22Rv1 (cell line): ENCODE measurements around the gene PHACTR1.

Experiments
- H3K27ac ChIP-seq: fragments of 450-650 bp; 2 replicates; pipeline ENCODE4 v1.5.1; 2017
- ZFX ChIP-seq: fragments of 450-650 bp; IDR thresholded peaks from 2 replicates; pipeline ENCODE4 v1.6.1; 2017; ENCODE audit warnings: antibody characterized with exemption, borderline replicate concordance
- TF ChIP-seq, protein P1 (sequence below): fragments of 450-650 bp; IDR thresholded peaks from 2 replicates; pipeline ENCODE4 v1.5.1; 2017; ENCODE audit warnings: mild to moderate bottlenecking

PHACTR1 gene

DNA sequence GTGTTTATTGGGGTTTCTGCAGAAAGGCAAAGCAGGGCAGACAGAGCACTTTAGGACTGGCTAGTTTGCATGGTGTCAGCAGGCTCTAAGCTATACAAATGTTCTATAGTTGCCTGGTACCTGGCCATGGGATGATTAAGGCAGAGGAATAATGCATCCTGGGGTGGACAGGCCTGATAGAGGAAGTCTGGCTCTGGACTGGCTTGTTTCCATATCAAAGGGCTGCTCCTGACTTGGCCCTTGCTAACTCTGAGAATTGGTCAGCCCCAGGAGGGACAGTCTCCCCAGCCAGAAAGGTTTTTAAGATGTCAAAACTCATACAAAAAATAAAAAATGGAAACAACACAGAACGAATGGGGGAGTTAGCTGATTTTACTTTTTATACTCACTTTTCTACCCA, 474.9 kb downstream of the PHACTR1 start:
- TF ChIP-seq ZFX, result no peak
- TF ChIP-seq, protein P1, sequence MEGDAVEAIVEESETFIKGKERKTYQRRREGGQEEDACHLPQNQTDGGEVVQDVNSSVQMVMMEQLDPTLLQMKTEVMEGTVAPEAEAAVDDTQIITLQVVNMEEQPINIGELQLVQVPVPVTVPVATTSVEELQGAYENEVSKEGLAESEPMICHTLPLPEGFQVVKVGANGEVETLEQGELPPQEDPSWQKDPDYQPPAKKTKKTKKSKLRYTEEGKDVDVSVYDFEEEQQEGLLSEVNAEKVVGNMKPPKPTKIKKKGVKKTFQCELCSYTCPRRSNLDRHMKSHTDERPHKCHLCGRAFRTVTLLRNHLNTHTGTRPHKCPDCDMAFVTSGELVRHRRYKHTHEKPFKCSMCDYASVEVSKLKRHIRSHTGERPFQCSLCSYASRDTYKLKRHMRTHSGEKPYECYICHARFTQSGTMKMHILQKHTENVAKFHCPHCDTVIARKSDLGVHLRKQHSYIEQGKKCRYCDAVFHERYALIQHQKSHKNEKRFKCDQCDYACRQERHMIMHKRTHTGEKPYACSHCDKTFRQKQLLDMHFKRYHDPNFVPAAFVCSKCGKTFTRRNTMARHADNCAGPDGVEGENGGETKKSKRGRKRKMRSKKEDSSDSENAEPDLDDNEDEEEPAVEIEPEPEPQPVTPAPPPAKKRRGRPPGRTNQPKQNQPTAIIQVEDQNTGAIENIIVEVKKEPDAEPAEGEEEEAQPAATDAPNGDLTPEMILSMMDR, result no peak
- no peak overlapping the region for H3K27ac ChIP-seq

DNA sequence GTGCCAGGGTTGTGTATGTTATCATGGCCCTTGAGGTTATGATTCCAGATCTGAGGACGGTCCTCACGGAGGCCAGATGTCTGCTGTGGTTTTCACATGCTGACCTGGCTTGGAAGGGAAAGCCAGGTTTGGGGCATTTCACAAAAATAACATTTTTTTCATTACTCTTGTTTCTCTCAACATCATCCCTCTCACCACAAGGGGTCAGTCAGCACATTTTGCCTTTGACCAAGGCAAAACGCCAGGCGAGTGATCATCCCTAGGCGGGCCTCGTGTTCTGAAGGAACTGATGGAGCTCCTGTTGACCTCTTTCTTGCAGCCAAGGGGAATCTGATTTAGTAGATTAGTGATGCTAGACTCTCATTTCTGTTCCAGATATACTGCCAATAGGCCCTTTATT, 478.3 kb downstream of the PHACTR1 start:
- TF ChIP-seq, protein P1, result peak; percentile 41
- no peak for TF ChIP-seq ZFX
- H3K27ac ChIP-seq, result no peak overlapping the region

DNA sequence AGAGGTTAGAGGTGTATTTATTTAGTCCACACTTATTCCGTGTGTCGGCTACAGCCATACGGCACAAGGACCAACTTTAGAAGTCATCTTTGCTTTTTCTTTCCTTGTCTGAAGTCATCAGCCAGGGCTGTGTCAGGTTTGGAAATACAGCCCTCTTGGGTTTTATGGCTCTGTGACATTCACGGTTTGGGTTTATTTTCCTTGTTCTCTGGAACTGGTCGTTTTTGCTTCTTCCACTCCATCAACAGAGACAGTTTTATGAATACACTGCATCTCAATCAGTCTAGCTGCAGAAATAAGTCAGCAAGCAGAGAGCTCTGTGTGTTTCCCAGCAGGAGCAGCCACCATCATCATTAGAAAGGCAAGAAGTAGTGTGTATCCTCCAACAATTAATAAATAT, 479.2 kb downstream of the PHACTR1 start:
- no peak overlapping the region for H3K27ac ChIP-seq
- TF ChIP-seq ZFX, result no peak
- TF ChIP-seq, protein P1, result no peak

DNA sequence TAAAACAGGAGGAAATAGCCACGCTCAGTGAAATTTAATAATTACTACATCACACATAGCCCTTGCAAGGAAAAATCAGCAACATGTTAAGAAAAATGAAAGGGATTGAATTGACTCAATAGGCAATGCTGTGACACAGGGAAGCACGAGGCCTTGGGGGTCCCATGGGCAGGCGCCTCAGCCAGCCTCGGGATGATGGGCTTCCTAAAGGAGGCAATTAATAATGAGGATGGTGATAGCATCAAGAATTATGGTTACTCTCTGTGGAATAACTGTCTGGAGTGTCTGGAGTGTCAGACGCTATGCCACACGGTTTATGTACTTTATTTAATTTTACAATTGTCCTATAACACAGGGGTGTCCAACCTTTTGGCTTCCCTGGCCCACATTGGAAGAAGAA, 481.6 kb downstream of the PHACTR1 start:
- no peak overlapping the region for H3K27ac ChIP-seq
- TF ChIP-seq ZFX, result no peak
- TF ChIP-seq, protein P1, result no peak

DNA sequence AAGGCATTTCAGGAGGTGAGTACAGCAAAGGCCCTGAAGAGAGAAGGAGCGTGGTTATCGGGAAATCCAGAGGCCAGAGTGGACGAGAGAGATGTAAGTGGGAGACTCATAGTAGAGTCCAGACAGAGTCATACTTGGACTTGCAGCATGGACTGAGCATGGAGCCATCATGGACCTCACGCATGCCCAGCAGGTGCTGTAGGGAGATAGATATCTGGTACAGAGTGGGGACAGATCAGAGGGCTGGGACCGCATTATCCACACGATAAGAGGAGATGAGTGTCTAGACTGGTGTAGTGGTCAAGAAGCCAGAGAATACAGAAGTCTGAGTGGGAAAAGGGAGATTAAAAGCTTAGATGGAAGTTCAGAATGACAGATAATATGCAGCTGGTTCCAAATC, 484.8 kb downstream of the PHACTR1 start:
- H3K27ac ChIP-seq, result no peak overlapping the region
- TF ChIP-seq, protein P1, result no peak
- TF ChIP-seq ZFX, result no peak

DNA sequence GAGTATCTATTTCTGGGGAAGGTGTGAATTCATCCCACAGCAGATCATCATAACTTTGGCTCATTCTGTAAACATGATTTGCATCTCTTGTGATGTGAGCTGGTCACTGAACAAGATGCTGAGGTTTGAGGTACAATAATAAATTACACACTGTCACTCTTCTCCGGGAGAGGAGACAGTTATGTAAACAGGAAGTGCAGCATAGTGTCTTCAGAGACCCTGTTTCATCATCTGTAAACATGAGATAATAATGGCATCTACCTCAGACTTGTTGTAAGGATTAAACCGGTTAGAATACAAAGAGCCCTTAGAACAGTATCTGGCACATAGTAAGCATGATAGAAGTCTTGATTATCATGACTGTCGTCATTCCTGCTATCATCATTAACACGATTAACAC, 486.6 kb downstream of the PHACTR1 start:
- no peak overlapping the region for H3K27ac ChIP-seq
- no peak for TF ChIP-seq ZFX
- TF ChIP-seq, protein P1, result no peak

DNA sequence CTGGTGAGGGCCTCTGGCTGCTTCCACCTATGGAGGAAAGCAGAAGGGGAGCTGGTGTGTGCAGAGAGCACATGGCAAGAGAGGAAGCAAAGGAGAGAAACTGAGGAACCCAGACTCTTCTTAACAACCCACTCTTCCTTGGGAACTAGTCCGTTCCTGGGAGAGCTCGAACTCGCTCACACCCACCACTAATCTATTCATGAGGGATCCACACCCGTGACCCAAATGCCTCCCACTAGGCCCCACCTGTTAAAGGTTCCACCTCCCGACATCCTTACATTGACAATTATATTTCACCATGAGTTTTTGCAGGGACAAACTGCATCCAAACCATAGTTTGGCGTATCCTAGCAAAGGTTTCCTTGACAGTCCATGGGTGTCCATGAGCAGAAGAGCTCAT, 488.5 kb downstream of the PHACTR1 start:
- no peak overlapping the region for H3K27ac ChIP-seq
- TF ChIP-seq ZFX, result no peak
- TF ChIP-seq, protein P1, result no peak
